ENCODE data around the gene TAF4. TPM values are rescaled to one million over a fixed set of nuclear protein-coding genes. Genes with fewer than 3 reads are reported as not detected.
"Not testable (repeated sequence)": the region's sequence is repeated elsewhere in the genome, so short reads cannot be mapped to it uniquely, and the experiment has no call there.

The TAF4 gene
- total RNA-seq, 1 donor from 2014 or later: 22.2 TPM

DNA sequence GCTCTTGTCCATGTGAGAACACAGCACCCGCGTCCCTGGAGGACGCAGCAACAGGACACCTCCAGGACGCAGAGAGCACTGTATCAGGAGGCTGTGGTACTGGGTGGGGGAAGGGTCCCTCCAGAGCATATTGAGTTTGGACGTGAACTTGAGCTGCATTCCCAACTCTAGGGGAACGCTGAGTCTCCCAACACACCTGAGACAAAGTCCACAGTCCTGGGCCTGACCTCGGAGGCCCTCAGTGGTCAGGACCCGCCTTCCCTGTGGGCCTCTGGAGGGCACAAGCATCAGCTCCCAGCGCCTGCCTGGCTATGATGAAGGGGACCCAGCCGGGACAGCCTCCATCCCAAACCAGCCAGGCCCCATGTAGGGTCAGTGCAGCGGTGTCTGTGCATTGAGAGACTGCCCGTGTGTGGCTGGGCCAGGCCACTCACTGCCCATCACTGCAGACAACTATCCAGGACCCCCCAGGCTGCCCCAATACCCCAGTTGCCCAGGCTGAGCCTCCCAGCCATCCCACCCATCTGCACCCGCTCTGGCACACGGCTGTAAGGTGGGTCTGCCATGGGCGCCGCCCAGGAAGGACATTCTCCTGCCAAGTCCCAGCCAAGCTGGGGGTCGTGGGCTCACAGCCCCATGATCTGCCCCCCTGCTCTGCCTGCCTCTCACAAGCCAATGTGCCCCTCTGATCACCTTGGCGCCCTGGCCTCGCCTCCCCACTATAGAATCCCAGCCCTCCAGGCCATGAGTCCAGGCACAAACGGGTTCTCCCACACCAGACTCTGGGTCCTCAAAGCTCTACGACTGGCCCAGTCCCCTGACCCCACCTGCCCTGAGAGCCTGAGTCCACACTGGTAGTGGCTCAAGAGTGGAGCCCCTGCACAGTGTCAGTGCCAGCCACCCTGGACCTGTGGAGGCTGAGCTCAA is 115.7 kb downstream of the TAF4 start:
- H3K27ac Mint-ChIP-seq: no peak overlapping the region
- no peaks in the 10 kb centered on the region for H3K9me3 Mint-ChIP-seq
- TF ChIP-seq, protein P1, sequence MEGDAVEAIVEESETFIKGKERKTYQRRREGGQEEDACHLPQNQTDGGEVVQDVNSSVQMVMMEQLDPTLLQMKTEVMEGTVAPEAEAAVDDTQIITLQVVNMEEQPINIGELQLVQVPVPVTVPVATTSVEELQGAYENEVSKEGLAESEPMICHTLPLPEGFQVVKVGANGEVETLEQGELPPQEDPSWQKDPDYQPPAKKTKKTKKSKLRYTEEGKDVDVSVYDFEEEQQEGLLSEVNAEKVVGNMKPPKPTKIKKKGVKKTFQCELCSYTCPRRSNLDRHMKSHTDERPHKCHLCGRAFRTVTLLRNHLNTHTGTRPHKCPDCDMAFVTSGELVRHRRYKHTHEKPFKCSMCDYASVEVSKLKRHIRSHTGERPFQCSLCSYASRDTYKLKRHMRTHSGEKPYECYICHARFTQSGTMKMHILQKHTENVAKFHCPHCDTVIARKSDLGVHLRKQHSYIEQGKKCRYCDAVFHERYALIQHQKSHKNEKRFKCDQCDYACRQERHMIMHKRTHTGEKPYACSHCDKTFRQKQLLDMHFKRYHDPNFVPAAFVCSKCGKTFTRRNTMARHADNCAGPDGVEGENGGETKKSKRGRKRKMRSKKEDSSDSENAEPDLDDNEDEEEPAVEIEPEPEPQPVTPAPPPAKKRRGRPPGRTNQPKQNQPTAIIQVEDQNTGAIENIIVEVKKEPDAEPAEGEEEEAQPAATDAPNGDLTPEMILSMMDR (conservative IDR thresholded peaks at IDR 0.05): no peak

DNA sequence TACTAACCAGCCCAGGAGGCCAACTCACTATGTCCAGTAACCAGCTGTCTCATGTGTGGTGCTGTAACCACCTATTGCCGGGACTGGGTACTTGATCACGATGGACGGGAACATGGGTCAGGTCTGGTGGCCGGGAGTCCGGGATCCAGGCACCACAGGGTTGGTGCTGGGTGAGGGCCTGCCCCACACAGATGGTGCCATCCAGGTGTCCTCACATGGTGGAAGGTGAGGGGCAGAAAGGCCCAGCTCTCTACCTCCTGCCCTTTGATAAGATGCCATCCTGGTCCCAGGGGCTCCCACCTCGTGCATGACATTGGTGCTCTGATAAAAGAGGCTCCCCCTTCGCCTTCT is 116.3 kb downstream of the TAF4 start:
- H3K4me3 Mint-ChIP-seq: no peak overlapping the region
- TF ChIP-seq, protein P1 (conservative IDR thresholded peaks at IDR 0.05): no peak
- H3K27me3 Mint-ChIP-seq: no peaks in the 10 kb centered on the region
- H3K27ac Mint-ChIP-seq: no peak overlapping the region
- H3K4me1 Mint-ChIP-seq (ENCODE audit: unreplicated experiment): no peaks in the 10 kb centered on the region
- DNase-seq (ENCODE audit: extremely low spot score, unreplicated experiment): peak; percentile 56
- H3K9me3 Mint-ChIP-seq: no peaks in the 10 kb centered on the region
- no peaks in the 10 kb centered on the region for H3K36me3 Mint-ChIP-seq

More for the DNA sequence above, 115.7 kb downstream of the TAF4 start:
- H3K4me3 Mint-ChIP-seq: no peak overlapping the region
- peak; percentile 62 for DNase-seq (ENCODE audit: extremely low spot score, unreplicated experiment)
- no peaks in the 10 kb centered on the region for H3K36me3 Mint-ChIP-seq
- H3K4me1 Mint-ChIP-seq (ENCODE audit: unreplicated experiment): no peaks in the 10 kb centered on the region
- peaks cover under 1% of the 10 kb centered on the region for H3K27me3 Mint-ChIP-seq

DNA sequence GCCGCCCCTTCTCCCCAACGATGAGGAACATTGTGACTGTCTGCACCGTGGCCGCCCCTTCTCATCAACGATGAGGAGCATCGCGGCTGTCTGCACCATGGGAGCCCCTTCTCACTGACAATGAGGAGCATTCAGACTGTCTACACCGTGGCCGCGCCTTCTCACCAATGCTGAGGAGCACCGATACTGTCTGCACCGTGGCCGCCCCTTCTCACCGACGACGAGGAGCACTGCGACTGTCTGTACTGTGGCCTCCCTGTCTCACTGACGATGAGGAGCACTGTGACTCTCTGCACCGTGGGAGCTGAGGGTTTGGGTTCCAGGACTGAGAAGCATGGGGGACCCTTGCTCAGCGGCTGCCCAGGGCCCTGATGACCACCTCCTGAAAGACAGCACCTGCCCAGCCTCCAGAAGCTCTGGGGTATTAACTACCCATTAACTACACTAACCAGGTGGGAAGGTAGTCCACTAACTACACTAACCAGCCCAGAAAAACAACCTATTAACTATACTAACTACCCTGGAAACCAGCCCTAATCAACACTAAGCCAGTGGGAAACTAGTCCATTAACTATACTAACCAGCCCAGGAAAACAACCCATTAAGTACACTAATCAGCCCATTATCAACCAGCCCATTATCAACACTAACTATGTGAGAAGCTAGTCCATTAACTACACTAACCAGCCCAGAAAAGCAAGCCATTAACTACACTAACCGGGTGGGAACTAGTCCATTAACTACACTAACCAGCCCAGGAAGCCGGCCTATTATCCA is 116.9 kb downstream of the TAF4 start:
- Mint-ChIP-seq H3K27me3 (no peaks in the 10 kb centered on the region), H3K36me3 (no peaks in the 10 kb centered on the region), H3K4me1 (ENCODE audit: unreplicated experiment) (no peaks in the 10 kb centered on the region), H3K27ac (no peak overlapping the region), H3K9me3 (no peaks in the 10 kb centered on the region), H3K4me3 (no peak overlapping the region)
- TF ChIP-seq, protein P1 (conservative IDR thresholded peaks at IDR 0.05): no peak
- no peak for DNase-seq (ENCODE audit: extremely low spot score, unreplicated experiment)

DNA sequence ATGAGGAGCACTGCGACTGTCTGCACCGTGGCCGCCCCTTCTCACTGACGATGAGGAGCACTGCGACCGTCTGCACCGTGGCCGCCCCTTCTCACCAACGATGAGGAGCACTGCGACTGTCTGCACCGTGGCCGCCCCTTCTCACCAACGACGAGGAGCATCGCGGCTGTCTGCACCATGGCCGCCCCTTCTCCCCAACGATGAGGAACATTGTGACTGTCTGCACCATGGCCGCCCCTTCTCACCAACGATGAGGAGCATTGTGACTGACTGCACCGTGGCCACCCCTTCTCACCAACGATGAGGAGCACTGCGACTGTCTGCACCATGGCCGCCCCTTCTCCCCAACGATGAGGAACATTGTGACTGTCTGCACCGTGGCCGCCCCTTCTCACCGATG is 117.6 kb downstream of the TAF4 start:
- not testable (repeated sequence) for H3K27me3 Mint-ChIP-seq; DNase-seq (ENCODE audit: extremely low spot score, unreplicated experiment); H3K27ac Mint-ChIP-seq; H3K4me1 Mint-ChIP-seq (ENCODE audit: unreplicated experiment); H3K9me3 Mint-ChIP-seq; H3K36me3 Mint-ChIP-seq; H3K4me3 Mint-ChIP-seq

DNA sequence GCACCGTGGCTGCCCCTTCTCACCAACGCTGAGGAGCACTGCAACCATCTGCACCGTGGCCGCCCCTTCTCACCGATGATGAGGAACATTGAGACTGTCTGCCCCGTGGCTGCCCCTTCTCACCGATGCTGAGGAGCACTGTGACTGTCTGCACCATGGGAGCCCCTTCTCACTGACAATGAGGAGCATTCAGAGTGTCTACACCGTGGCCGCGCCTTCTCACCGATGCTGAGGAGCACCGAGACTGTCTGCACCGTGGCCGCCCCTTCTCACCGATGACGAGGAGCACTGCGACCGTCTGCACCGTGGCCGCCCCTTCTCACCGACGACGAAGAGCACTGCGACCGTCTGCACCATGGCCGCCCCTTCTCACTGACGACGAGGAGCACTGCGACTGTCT is 120.2 kb downstream of the TAF4 start:
- not testable (repeated sequence) for DNase-seq (ENCODE audit: extremely low spot score, unreplicated experiment); H3K27me3 Mint-ChIP-seq; H3K27ac Mint-ChIP-seq; H3K9me3 Mint-ChIP-seq; H3K4me1 Mint-ChIP-seq (ENCODE audit: unreplicated experiment); H3K36me3 Mint-ChIP-seq; H3K4me3 Mint-ChIP-seq

DNA sequence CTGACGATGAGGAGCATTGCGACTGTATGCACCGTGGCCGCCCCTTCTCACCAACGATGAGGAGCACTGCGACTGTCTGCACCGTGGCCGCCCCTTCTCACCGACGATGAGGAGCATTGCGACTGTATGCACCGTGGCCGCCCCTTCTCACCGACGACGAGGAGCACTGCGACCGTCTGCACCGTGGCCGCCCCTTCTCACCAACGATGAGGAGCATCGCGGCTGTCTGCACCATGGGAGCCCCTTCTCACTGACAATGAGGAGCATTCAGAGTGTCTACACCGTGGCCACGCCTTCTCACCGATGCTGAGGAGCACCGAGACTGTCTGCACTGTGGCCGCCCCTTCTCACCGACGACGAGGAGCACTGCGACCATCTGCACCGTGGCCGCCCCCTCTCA is 120.7 kb downstream of the TAF4 start:
- H3K27ac Mint-ChIP-seq; H3K4me1 Mint-ChIP-seq (ENCODE audit: unreplicated experiment); DNase-seq (ENCODE audit: extremely low spot score, unreplicated experiment); H3K36me3 Mint-ChIP-seq; H3K9me3 Mint-ChIP-seq; H3K4me3 Mint-ChIP-seq; H3K27me3 Mint-ChIP-seq: not testable (repeated sequence)

DNA sequence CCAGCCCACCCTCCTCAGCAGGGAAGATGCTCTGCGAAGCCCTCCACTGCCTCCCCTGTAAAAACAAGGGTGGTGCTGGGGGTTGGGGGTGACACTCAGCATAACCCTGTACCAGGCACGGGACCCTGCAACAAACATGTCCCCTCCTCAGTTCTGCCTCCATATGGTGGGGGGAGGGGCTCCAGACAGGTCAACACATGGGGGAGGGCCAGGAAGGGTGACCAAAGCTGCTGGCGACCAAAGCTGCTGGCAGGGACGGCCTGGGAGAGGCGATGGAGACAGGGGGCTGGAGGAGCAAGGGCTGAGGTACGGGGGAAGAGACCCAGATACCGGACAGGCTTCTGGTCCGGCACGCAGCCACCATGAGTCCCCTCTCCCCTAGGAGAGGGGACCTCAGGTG is 123.2 kb downstream of the TAF4 start:
- no peak overlapping the region for H3K27ac Mint-ChIP-seq
- no peak overlapping the region for H3K4me3 Mint-ChIP-seq
- H3K27me3 Mint-ChIP-seq: no peaks in the 10 kb centered on the region
- TF ChIP-seq, protein P1 (conservative IDR thresholded peaks at IDR 0.05): no peak
- no peak for DNase-seq (ENCODE audit: extremely low spot score, unreplicated experiment)
- H3K36me3 Mint-ChIP-seq: no peaks in the 10 kb centered on the region
- no peaks in the 10 kb centered on the region for H3K4me1 Mint-ChIP-seq (ENCODE audit: unreplicated experiment)
- H3K9me3 Mint-ChIP-seq: no peaks in the 10 kb centered on the region
